GM19193 (cell line): ENCODE data around the gene ABCG1.

Experiments
- POLR2A ChIP-seq: IDR thresholded peaks from 4 replicates; pipeline ENCODE4 v1.6.1; 2011; ENCODE audit not compliant: insufficient read depth, insufficient read length; ENCODE audit errors: extremely low read depth

Gene ABCG1

GRCh38 chr21:42344631-42345030 lies 125.7 kb downstream of the ABCG1 start:
- TF ChIP-seq POLR2A, result no peak

GRCh38 chr21:42346441-42346840 lies 127.5 kb downstream of the ABCG1 start:
- TF ChIP-seq POLR2A, result no peak
